Measurements from ENCODE around the gene LRP2. TPM values are rescaled to one million over a fixed set of nuclear protein-coding genes. Genes with fewer than 3 reads are reported as not detected.

LRP2 gene
- total and polyA plus RNA-seq, 2 donors from 2014 or later = 44.7 to 85.4 TPM

GRCh38 chr2:169106563-169107545 is 255.5 kb downstream of the LRP2 start:
- H3K9ac ChIP-seq (ENCODE audit: low read length in 3 of 3) = no peak overlapping the region
- no peak overlapping the region for H3K4me3 ChIP-seq (ENCODE audit: low read length in 3 of 3)
- H3K9me3 ChIP-seq (ENCODE audit: control insufficient read depth in 2 of 3, insufficient read depth in 1 of 3, low read length in 3 of 3) = no peaks in the 10 kb centered on the region
- no peaks in the 10 kb centered on the region for H3K36me3 ChIP-seq (ENCODE audit: control insufficient read depth in 2 of 3, insufficient read depth in 3 of 3, low read length in 3 of 3)
- no peak for TF ChIP-seq CTCF (IDR thresholded peaks at IDR 0.05; ENCODE audit: borderline replicate concordance, extremely low read depth, insufficient read depth)
- FAIRE-seq (no peak), DNase-seq (no peak)
- no peak overlapping the region for H3K27ac ChIP-seq (ENCODE audit: low read depth in 2 of 2, low read length in 2 of 2)
- H3K27me3 ChIP-seq (ENCODE audit: control insufficient read depth, insufficient read depth, low read length) = no peaks in the 10 kb centered on the region
- intact Hi-C loops (cut with DNase I) = no loop called here
- peaks cover 0 to 3% (median 0%) of the 10 kb centered on the region in 3 donors for H3K4me1 ChIP-seq (ENCODE audit: control insufficient read depth in 2 of 3, insufficient read depth in 2 of 3, low read depth in 1 of 3, low read length in 3 of 3)

GRCh38 chr2:169106134-169106533 is 256.2 kb downstream of the LRP2 start:
- Histone ChIP-seq H3K27ac (ENCODE audit: low read depth in 2 of 2, low read length in 2 of 2) (no peak overlapping the region), H3K9me3 (ENCODE audit: control insufficient read depth in 2 of 3, insufficient read depth in 1 of 3, low read length in 3 of 3) (no peaks in the 10 kb centered on the region), H3K9ac (ENCODE audit: low read length in 3 of 3) (no peak overlapping the region), H3K4me3 (ENCODE audit: low read length in 3 of 3) (no peak overlapping the region), H3K27me3 (ENCODE audit: control insufficient read depth, insufficient read depth, low read length) (no peaks in the 10 kb centered on the region), H3K36me3 (ENCODE audit: control insufficient read depth in 2 of 3, insufficient read depth in 3 of 3, low read length in 3 of 3) (no peaks in the 10 kb centered on the region), H3K4me1 (ENCODE audit: control insufficient read depth in 2 of 3, insufficient read depth in 2 of 3, low read depth in 1 of 3, low read length in 3 of 3) (peaks cover 0 to 3% (median 0%) of the 10 kb centered on the region in 3 donors)
- no peak for TF ChIP-seq CTCF (IDR thresholded peaks at IDR 0.05; ENCODE audit: borderline replicate concordance, extremely low read depth, insufficient read depth)
- intact Hi-C loops (cut with DNase I) = no loop called here
- FAIRE-seq (no peak), DNase-seq (no peak)

GRCh38 chr2:169105476-169105875 is 256.9 kb downstream of the LRP2 start:
- H3K9ac ChIP-seq (ENCODE audit: low read length in 3 of 3) = no peak overlapping the region
- no peak overlapping the region for H3K4me3 ChIP-seq (ENCODE audit: low read length in 3 of 3)
- no peaks in the 10 kb centered on the region for H3K36me3 ChIP-seq (ENCODE audit: control insufficient read depth in 2 of 3, insufficient read depth in 3 of 3, low read length in 3 of 3)
- H3K9me3 ChIP-seq (ENCODE audit: control insufficient read depth in 2 of 3, insufficient read depth in 1 of 3, low read length in 3 of 3) = no peaks in the 10 kb centered on the region
- intact Hi-C loops (cut with DNase I) = no loop called here
- no peaks in the 10 kb centered on the region for H3K27me3 ChIP-seq (ENCODE audit: control insufficient read depth, insufficient read depth, low read length)
- no peak overlapping the region for H3K27ac ChIP-seq (ENCODE audit: low read depth in 2 of 2, low read length in 2 of 2)
- DNase-seq (no peak), FAIRE-seq (no peak)
- peaks cover 0 to 3% (median 0%) of the 10 kb centered on the region in 3 donors for H3K4me1 ChIP-seq (ENCODE audit: control insufficient read depth in 2 of 3, insufficient read depth in 2 of 3, low read depth in 1 of 3, low read length in 3 of 3)
- TF ChIP-seq CTCF (IDR thresholded peaks at IDR 0.05; ENCODE audit: borderline replicate concordance, extremely low read depth, insufficient read depth) = no peak
